Lung (tissue), 12 donors: ENCODE measurements around the gene UBE2G2. TPM values are rescaled to one million over a fixed set of nuclear protein-coding genes. Genes with fewer than 3 reads are reported as not detected.

Experiments
- ATAC-seq: fragments of 200-7000 bp; cut with Tn5 transposase; one replicate; pipeline ENCODE4 v1.9.1; 2020; ENCODE audit warnings: moderate number of reproducible peaks; ENCODE audit not compliant: insufficient read depth, low FRiP score
- DNase-seq, 3 donors: peaks; one replicate each; pipeline ENCODE4 v3.0.0-alpha.2; 2013 to 2017
- H3K27ac ChIP-seq, 2 donors: one replicate each; pipeline ENCODE4 v1.5.1; 2013; ENCODE audit warnings: mild to moderate bottlenecking in 2 of 2, moderate library complexity in 2 of 2, control low read depth in 1 of 2, inconsistent platforms in 1 of 2, low read depth in 1 of 2, low read length in 1 of 2
- H3K27me3 ChIP-seq, 3 donors: one replicate each; pipeline ENCODE4 v1.5.1; 2013; ENCODE audit warnings: low read length in 2 of 3; ENCODE audit not compliant: control insufficient read depth in 3 of 3, insufficient read depth in 3 of 3
- H3K36me3 ChIP-seq, 4 donors: one replicate each; pipeline ENCODE4 v1.5.1; 2013; ENCODE audit warnings: low read length in 4 of 4, mild to moderate bottlenecking in 1 of 4, moderate library complexity in 1 of 4; ENCODE audit not compliant: control insufficient read depth in 4 of 4, insufficient read depth in 4 of 4
- H3K4me1 ChIP-seq, 5 donors: one replicate each; pipeline ENCODE4 v1.5.1; 2013; ENCODE audit warnings: low read length in 5 of 5, mild to moderate bottlenecking in 2 of 5, moderate library complexity in 1 of 5; ENCODE audit not compliant: control insufficient read depth in 5 of 5, insufficient read depth in 5 of 5
- H3K4me3 ChIP-seq: one replicate; pipeline ENCODE4 v1.5.1; 2013; ENCODE audit warnings: mild to moderate bottlenecking, control low read depth, moderate library complexity
- H3K9ac ChIP-seq, 2 donors: one replicate each; pipeline ENCODE4 v1.5.1; 2013; ENCODE audit warnings: low read length in 2 of 2, control low read depth in 1 of 2; ENCODE audit not compliant: insufficient read depth in 1 of 2
- H3K9me3 ChIP-seq, 4 donors: one replicate each; pipeline ENCODE4 v1.5.1; 2013; ENCODE audit warnings: low read length in 3 of 4, mild to moderate bottlenecking in 1 of 4, moderate library complexity in 1 of 4; ENCODE audit not compliant: control insufficient read depth in 4 of 4, insufficient read depth in 3 of 4
- CTCF ChIP-seq: IDR thresholded peaks from 2 replicates; pipeline ENCODE4 v1.5.1; 2012; ENCODE audit warnings: mild to moderate bottlenecking; ENCODE audit errors: control extremely low read depth, extremely low read depth
- WGBS, 2 donors: extraction: QIAGEN DNeasy Blood & Tissue Kit; methylation state at CpG; one replicate each; pipeline ENCODE4 v1.1.7; 2013; 5-methylcytosine and 5-hydroxymethylcytosine counted together
- polyA plus RNA-seq, 2 donors: library from polyadenylated mRNA; stranded (reverse); fragments of 200-250 nt; gene quantifications; one replicate each; pipeline ENCODE4 v1.2.1, GENCODE V29; 2013
- total RNA-seq, 2 donors: library from RNA; depleted of rRNA in 1 of 2; stranded (reverse); fragments of >200 nt in 1 of 2; gene quantifications; one replicate each; pipeline ENCODE4 v1.2.1, GENCODE V29; 2014 to 2021
- donor health status: control.
- donor health status: control.
- donor health status: Bipolar disorder and iron deficiency.
- donor health status: healthy.
- donor health status: DM: yes; HTN: yes; CAD: no.

The UBE2G2 gene
- total and polyA plus RNA-seq, 4 donors, result 35.6 to 93.2 (median 67.5) TPM

- no peak overlapping the region for H3K27ac ChIP-seq
- no peaks in the 10 kb centered on the region for H3K27me3 ChIP-seq
- H3K9me3 ChIP-seq, result peaks cover 3 to 27% (median 19%) of the 10 kb centered on the region in 4 donors
- no peak overlapping the region for H3K9ac ChIP-seq
- DNase-seq (no peak), ATAC-seq (no peak)
- no peaks in the 10 kb centered on the region for H3K4me1 ChIP-seq
- no peak overlapping the region for H3K4me3 ChIP-seq
- WGBS, 2 donors, result 94 to 95% methylated on average over 1 of the region's 1 CpG
- no peak for TF ChIP-seq CTCF
- no peaks in the 10 kb centered on the region for H3K36me3 ChIP-seq
Measured at GRCh38 chr21:44739316-44739715, 62.3 kb downstream of the UBE2G2 start.

- Histone ChIP-seq H3K9ac (no peak overlapping the region), H3K27ac (no peak overlapping the region), H3K9me3 (peaks cover 3 to 29% (median 19%) of the 10 kb centered on the region in 4 donors), H3K27me3 (no peaks in the 10 kb centered on the region), H3K4me1 (no peaks in the 10 kb centered on the region), H3K4me3 (no peak overlapping the region), H3K36me3 (no peaks in the 10 kb centered on the region)
- ATAC-seq (no peak), DNase-seq (no peak)
- 79 to 82% methylated on average over 3 of the region's 3 CpGs for WGBS, 2 donors
- no peak for TF ChIP-seq CTCF
Measured at GRCh38 chr21:44738621-44739020, 63.0 kb downstream of the UBE2G2 start.

GRCh38 chr21:44737706-44738354, 63.8 kb downstream of the UBE2G2 start:
- Histone ChIP-seq H3K27me3 (no peaks in the 10 kb centered on the region), H3K4me1 (no peaks in the 10 kb centered on the region), H3K9ac (no peak overlapping the region), H3K4me3 (no peak overlapping the region), H3K36me3 (no peaks in the 10 kb centered on the region), H3K27ac (no peak overlapping the region), H3K9me3 (peaks cover 3 to 29% (median 19%) of the 10 kb centered on the region in 4 donors)
- TF ChIP-seq CTCF, result no peak
- DNase-seq, result no peak
- ATAC-seq, result no peak
- 72 to 78% methylated on average over 3 of the region's 3 CpGs for WGBS, 2 donors
